Stimulated activated CD4-positive, alpha-beta T cell treated with anti-CD3 and anti-CD28 coated beads, TNF-alpha, amount 100 ng/mL, for 24 hours (primary cell): ENCODE data around the gene WDR70.
"Not testable (repeated sequence)": the region's sequence is repeated elsewhere in the genome, so short reads cannot be mapped to it uniquely, and the experiment has no call there.

Source experiments
- DNase-seq, 3 experiments: peaks; one replicate each; pipeline ENCODE4 v3.0.0-alpha.2; 2020; ENCODE audit warnings: low read depth in 3 of 3

Gene WDR70

DNA sequence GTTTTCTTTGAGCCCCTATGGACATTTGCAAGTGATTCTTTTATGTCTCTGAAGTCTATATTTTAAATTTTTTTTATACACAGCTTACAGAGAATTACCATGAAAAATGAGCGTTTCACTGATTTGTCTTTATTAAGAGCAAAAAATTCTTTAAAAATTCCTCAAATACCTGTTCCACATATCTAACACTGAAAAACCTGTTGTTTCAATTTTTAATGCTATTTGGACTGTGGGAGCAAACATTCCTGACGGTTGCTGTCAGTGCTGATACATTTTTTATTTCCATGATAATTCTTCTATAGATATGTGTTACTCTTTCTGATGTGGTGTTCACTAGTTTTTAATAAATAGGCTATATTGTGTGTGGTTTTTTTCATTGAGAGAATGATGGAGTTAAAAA, 261.0 kb downstream of the WDR70 start:
- DNase-seq, result no peak

GRCh38 chr5:37641933-37642332, 262.8 kb downstream of the WDR70 start:
- DNase-seq, result no peak

GRCh38 chr5:37645707-37646106, 266.6 kb downstream of the WDR70 start:
- no peak for DNase-seq

- not testable (repeated sequence) for DNase-seq
These were observed 275.4 kb downstream of the WDR70 start for GRCh38 chr5:37654566-37654965.

- DNase-seq, result no peak
These were observed 277.9 kb downstream of the WDR70 start for GRCh38 chr5:37657046-37657445.

GRCh38 chr5:37658440-37658839, 279.3 kb downstream of the WDR70 start:
- DNase-seq, result no peak

DNA sequence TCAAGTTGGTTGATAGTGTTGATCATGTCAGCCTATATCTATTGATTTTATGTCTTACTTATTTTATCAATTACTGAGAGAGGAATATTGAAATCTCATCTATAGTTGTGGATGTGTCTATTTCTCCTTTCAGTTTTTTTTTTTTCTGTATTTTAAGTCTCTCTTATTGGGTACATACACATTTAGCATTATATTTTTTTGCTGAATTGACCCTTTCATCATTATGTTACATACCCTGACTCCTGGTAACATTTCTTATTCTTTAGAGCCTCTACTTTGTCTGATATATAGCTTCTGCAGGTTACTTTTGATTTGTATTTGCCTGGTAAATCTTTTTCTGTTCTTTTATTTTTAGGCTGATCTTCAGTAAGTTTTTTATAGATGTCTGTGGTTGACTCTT, 281.2 kb downstream of the WDR70 start:
- DNase-seq, result no peak

- DNase-seq, result no peak
These were observed 282.3 kb downstream of the WDR70 start for GRCh38 chr5:37661227-37661920.

DNA sequence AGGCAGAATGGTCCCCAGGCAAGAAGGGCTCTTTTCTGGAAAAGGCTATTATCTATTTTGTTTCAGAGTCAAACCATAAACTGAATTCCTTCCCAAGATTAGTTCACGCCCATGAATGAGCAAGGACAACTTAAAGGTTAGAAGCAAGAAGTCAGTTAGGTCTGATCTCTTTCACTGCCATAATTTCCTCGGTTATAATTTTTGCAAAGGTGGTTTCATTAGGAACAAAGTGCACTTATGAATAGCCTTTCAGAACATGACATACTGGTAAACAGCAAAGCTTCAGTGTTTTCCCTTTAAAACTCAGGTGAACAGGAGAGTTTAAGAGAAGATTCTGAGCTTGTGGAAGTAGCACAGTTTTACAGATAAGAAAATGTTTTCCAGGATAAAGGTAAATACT, 282.8 kb downstream of the WDR70 start:
- no peak for DNase-seq

GRCh38 chr5:37662362-37662761, 283.2 kb downstream of the WDR70 start:
- no peak for DNase-seq

- no peak for DNase-seq
These were observed 283.8 kb downstream of the WDR70 start for GRCh38 chr5:37662789-37663485.

- DNase-seq, result no peak
These were observed 284.4 kb downstream of the WDR70 start for GRCh38 chr5:37663538-37663937.

DNA sequence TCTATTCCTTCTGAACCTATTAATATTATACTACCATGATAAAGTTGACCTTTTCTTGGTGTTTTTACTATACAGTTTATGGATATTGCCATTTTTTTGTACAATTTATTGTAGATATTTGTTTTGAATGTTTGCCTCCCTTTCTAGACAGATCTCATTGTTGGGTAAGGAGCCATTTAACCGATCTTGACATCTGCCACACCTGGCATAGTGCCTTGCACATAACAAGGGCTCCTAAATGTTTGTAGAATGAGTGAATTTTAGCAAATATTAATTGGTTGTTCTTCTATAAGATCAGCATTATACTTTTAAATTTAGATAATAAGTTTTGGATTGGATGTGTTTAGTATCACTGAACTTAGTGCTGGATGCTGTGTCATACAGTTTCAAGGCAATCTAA, 285.4 kb downstream of the WDR70 start:
- DNase-seq, result no peak

GRCh38 chr5:37665272-37665671, 286.2 kb downstream of the WDR70 start:
- no peak for DNase-seq

GRCh38 chr5:37665889-37666288, 286.8 kb downstream of the WDR70 start:
- no peak for DNase-seq

DNA sequence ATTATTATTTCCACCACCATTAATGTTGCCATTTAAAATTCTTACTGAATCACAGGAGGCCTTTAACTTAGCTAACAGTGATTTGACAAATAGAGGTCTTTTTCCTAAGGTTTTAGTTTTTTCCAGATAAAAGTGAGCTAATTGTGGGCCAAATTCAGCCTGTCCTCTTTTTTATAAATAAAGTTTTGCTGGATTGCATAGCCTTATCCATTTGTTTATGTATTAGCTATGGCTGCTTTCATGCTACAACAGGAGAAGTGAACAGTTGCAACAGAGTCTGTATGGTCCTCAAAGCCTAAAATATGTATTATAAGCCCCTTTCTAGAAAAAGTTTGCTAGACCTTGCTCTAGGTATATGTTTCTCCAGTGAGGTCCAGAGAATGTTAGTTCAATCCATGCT, 288.3 kb downstream of the WDR70 start:
- DNase-seq, result no peak

DNA sequence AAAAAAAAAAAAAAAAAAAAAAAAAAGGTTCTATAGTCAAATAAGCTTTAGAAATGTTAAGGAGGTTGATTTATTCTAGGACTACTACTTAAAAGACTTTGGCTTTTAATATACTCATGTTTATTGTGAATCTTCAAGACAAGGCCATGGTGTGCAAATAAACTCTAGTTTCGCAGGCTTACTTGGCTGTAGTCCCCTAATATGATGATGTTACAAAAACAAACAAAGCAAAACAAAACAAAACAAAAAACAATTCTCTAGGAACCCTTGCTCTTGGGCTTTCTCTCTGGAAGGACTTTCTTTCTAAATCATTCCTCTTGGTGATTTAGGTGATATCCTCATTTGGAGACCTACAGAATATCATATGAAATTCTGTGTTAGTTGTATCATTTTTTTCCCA, 288.7 kb downstream of the WDR70 start:
- DNase-seq, result no peak

GRCh38 chr5:37668524-37669047, 289.5 kb downstream of the WDR70 start:
- DNase-seq, result no peak

DNA sequence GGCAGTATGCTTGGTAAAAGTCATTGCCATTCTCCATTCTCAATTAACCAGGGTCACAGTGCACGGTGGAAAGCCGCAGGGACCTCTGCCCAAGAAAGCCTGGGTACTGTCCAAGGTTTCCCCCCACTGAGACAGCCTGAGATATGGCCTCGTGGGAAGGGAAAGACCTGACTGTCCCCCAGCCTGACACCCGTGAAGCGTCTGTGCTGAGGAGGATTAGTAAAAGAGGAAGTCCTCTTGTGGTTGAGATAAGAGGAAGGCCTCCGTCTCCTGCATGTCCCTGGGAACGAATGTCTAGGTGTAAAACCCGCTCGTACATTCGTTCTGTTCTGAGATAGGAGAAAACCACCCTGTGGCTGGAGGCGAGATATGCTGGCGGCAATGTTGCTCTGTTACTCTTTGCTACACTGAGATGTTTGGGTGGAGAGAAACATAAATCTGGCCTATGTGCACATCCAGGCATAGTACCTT, 293.0 kb downstream of the WDR70 start:
- DNase-seq, result peak in 1 of 3 experiments; percentile 0

DNA sequence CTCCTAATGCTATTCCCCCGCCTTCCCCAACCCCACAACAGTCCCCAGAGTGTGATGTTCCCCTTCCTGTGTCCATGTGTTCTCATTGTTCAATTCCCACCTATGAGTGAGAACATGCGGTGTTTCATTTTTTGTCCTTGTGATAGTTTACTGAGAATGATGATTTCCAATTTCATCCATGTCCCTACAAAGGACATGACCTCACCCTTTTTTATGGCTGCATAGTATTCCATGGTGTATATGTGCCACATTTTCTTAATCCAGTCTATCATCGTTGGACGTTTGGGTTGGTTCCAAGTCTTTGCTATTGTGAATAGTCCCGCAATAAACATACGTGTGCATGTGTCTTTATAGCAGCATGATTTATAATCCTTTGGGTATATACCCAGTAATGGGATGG, 295.2 kb downstream of the WDR70 start:
- not testable (repeated sequence) for DNase-seq

GRCh38 chr5:37679326-37679725, 300.2 kb downstream of the WDR70 start:
- DNase-seq, result not testable (repeated sequence)

DNA sequence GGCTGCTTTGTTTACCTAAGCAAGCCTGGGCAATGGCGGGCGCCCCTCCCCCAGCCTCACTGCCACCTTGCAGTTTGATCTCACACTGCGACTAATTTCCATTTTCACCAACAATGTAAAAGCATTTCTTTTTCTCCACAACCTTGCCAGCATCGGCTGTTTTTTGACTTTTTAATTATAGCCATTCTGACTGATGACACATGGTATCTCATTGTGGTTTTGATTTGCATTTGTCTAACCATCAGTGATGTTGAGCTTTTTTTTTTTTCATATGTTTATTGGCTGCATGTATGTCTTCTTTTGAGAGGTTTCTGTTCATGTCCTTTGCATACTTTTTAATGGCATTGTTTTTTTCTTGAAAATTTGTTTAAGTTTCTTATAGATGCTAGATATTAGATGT, 300.8 kb downstream of the WDR70 start:
- not testable (repeated sequence) for DNase-seq

GRCh38 chr5:37683072-37683471, 304.0 kb downstream of the WDR70 start:
- no peak for DNase-seq
